Measurements from ENCODE around the gene NT5C1A. TPM values are rescaled to one million over a fixed set of nuclear protein-coding genes. Genes with fewer than 3 reads are reported as not detected.

The NT5C1A gene
- total RNA-seq, 2 donors from 2014 or later = 10.6 to 22.8 TPM

GRCh38 chr1:39625462-39626273 is 46.2 kb downstream of the NT5C1A start:
- ATAC-seq (peak; percentile 86 to 92), DNase-seq (peak; percentile 88)
- intact Hi-C loops (cut with DNase I) = no loop called here

GRCh38 chr1:39625009-39625408 is 46.9 kb downstream of the NT5C1A start:
- no peak for DNase-seq
- intact Hi-C loops (cut with DNase I) = no loop called here
- ATAC-seq = peak in 1 of 2 donors; percentile 1

- DNase-seq (peak; percentile 73), ATAC-seq (peak; percentile 19 to 64)
- intact Hi-C loops (cut with DNase I) = no loop called here
Observed at GRCh38 chr1:39623053-39623452, 48.9 kb downstream of the NT5C1A start.

- intact Hi-C loops (cut with DNase I) = no loop called here
- no peak for ATAC-seq
- DNase-seq = no peak
Observed at GRCh38 chr1:39622427-39622826, 49.5 kb downstream of the NT5C1A start.

- DNase-seq = peak; percentile 42
- no peak for ATAC-seq
- intact Hi-C loops (cut with DNase I) = no loop called here
Observed at GRCh38 chr1:39620659-39621165, 51.2 kb downstream of the NT5C1A start.

GRCh38 chr1:39617488-39618049 is 54.3 kb downstream of the NT5C1A start:
- DNase-seq (no peak), ATAC-seq (peak; percentile 13 to 31)
- intact Hi-C loops (cut with DNase I) = no loop called here

GRCh38 chr1:39615086-39615673 is 56.7 kb downstream of the NT5C1A start:
- no peak for DNase-seq
- intact Hi-C loops (cut with DNase I) = no loop called here
- ATAC-seq = no peak

GRCh38 chr1:39614488-39614887 is 57.4 kb downstream of the NT5C1A start:
- no peak for ATAC-seq
- DNase-seq = no peak
- intact Hi-C loops (cut with DNase I) = no loop called here

- no peak for DNase-seq
- ATAC-seq = no peak
- intact Hi-C loops (cut with DNase I) = no loop called here
Observed at GRCh38 chr1:39613250-39613649, 58.7 kb downstream of the NT5C1A start.

GRCh38 chr1:39609618-39610331 is 62.1 kb downstream of the NT5C1A start:
- intact Hi-C loops (cut with DNase I) = loop anchor here (2.0 to 5.0 kb wide), 2 partner anchors 109 to 113 kb away; no protein-coding TSS in a partner anchor
- DNase-seq = peak; percentile 81
- peak; percentile 83 to 84 for ATAC-seq

Other genes starting within 250 kb of the NT5C1A start
- 1 to 10 TPM; 1.3 to 2.9 TPM for gene BMP8A, start 180.5 kb downstream of the NT5C1A start, total RNA-seq
- gene PABPC4, start 95.3 kb downstream of the NT5C1A start, total RNA-seq = 100 to 1,000 TPM; 206 to 343 TPM
- 10 to 100 TPM; 19.1 to 40.0 TPM for gene HEYL, start 32.5 kb downstream of the NT5C1A start, total RNA-seq
- 1 to 10 TPM in 1 of 2 donors, under 1 TPM in 1; 0.58 to 2.6 TPM for gene HPCAL4, start 19.3 kb upstream of the NT5C1A start, total RNA-seq
- gene PPIE, start 66.8 kb upstream of the NT5C1A start, total RNA-seq = 10 to 100 TPM; 26.4 to 30.8 TPM
- gene OXCT2, start 99.2 kb upstream of the NT5C1A start, total RNA-seq = 10 to 100 TPM in 1 of 2 donors, 1 to 10 TPM in 1; 4.7 to 16.2 TPM
- gene BMP8B, start 116.8 kb upstream of the NT5C1A start, total RNA-seq = under 1 TPM; 0.44 to 0.59 TPM
- 10 to 100 TPM; 13.0 to 20.5 TPM for gene TRIT1, start 211.4 kb upstream of the NT5C1A start, total RNA-seq
- gene MYCL, start 229.8 kb upstream of the NT5C1A start, total RNA-seq = under 1 TPM; 0.76 to 0.77 TPM

All from left cardiac atrium (tissue), 4 donors.